GM23338 (cell line): ENCODE data around the gene FANCC. TPM values are rescaled to one million over a fixed set of nuclear protein-coding genes. Genes with fewer than 3 reads are reported as not detected.

Experiments
- ATAC-seq: fragments of 200-7000 bp; cut with Tn5 transposase; 3 replicates; pipeline ENCODE4 v1.9.1; 2020
- DNase-seq: peaks from one replicate; pipeline ENCODE4 v3.0.0-alpha.2; 2015; ENCODE audit warnings: low spot score
- H2AFZ ChIP-seq: fragments of 200-600 bp; sonication (generic); 2 replicates; pipeline ENCODE4 v1.8.0; 2016; ENCODE audit warnings: antibody characterized with exemption, mild to moderate bottlenecking, moderate library complexity
- H3F3A ChIP-seq: fragments of 200-600 bp; sonication (generic); replicated peaks from 2 replicates; pipeline ENCODE4 v1.8.0; 2017; ENCODE audit warnings: antibody characterized with exemption, mixed run types, low read depth
- H3K27ac ChIP-seq: fragments of 200-600 bp; sonication (generic); 2 replicates; pipeline ENCODE4 v1.6.1; 2016; ENCODE audit warnings: low read depth
- H3K27me3 ChIP-seq: fragments of 200-600 bp; sonication (generic); 2 replicates; pipeline ENCODE4 v1.8.0; 2016; ENCODE audit warnings: mild to moderate bottlenecking, mixed run types, moderate library complexity; ENCODE audit not compliant: insufficient read depth
- H3K36me3 ChIP-seq: fragments of 200-600 bp; sonication (generic); 2 replicates; pipeline ENCODE4 v1.8.0; 2016; ENCODE audit warnings: mild to moderate bottlenecking; ENCODE audit not compliant: insufficient read depth
- H3K4me1 ChIP-seq: fragments of 200-600 bp; sonication (generic); 2 replicates; pipeline ENCODE4 v1.8.0; 2016; ENCODE audit warnings: mild to moderate bottlenecking, moderate library complexity; ENCODE audit not compliant: insufficient read depth
- H3K4me2 ChIP-seq: fragments of 200-600 bp; sonication (generic); 2 replicates; pipeline ENCODE4 v1.7.1; 2017; ENCODE audit warnings: mixed run types
- H3K4me3 ChIP-seq: fragments of 200-600 bp; sonication (generic); 2 replicates; pipeline ENCODE4 v1.6.1; 2016; ENCODE audit warnings: mixed run types
- H3K79me2 ChIP-seq: fragments of 200-600 bp; sonication (generic); replicated peaks from 2 replicates; pipeline ENCODE4 v1.8.0; 2017; ENCODE audit warnings: mild to moderate bottlenecking; ENCODE audit not compliant: insufficient read depth
- H3K9me2 ChIP-seq: fragments of 200-600 bp; sonication (generic); 2 replicates; pipeline ENCODE4 v1.8.0; 2017; ENCODE audit not compliant: insufficient read depth
- H4K20me1 ChIP-seq: fragments of 200-600 bp; sonication (generic); replicated peaks from 2 replicates; pipeline ENCODE4 v1.8.0; 2017; ENCODE audit warnings: mild to moderate bottlenecking; ENCODE audit not compliant: insufficient read depth
- H3K27ac Mint-ChIP-seq: 2 replicates; pipeline ENCODE4 v1.8.0; 2020; ENCODE audit warnings: inconsistent platforms, mild to moderate bottlenecking, moderate library complexity, mixed read lengths
- H3K27me3 Mint-ChIP-seq: 3 replicates; pipeline ENCODE4 v1.8.0; 2022; ENCODE audit warnings: low read depth, mild to moderate bottlenecking, moderate library complexity, mixed read lengths, inconsistent platforms; ENCODE audit not compliant: insufficient read depth, poor library complexity
- H3K36me3 Mint-ChIP-seq: 3 replicates; pipeline ENCODE4 v1.8.0; 2021; ENCODE audit warnings: low read depth, mild to moderate bottlenecking, inconsistent platforms, moderate library complexity, mixed read lengths
- H3K4me1 Mint-ChIP-seq: 3 replicates; pipeline ENCODE4 v1.8.0; 2020; ENCODE audit warnings: mild to moderate bottlenecking, inconsistent platforms, mixed read lengths
- H3K4me3 Mint-ChIP-seq: 3 replicates; pipeline ENCODE4 v1.8.0; 2021; ENCODE audit warnings: moderate library complexity, mild to moderate bottlenecking, inconsistent platforms, mixed read lengths
- H3K9me3 Mint-ChIP-seq: 3 replicates; pipeline ENCODE4 v1.8.0; 2020; ENCODE audit warnings: moderate library complexity, mild to moderate bottlenecking, inconsistent platforms, mixed read lengths
- CREB1 ChIP-seq: fragments of 250-450 bp; sonication (Bioruptor Pico); IDR thresholded peaks from 2 replicates; pipeline ENCODE4 v1.5.0; 2020; ENCODE audit warnings: low read depth, mild to moderate bottlenecking, moderate library complexity
- CTCF ChIP-seq, 2 experiments: fragments of 200-600 bp in 1 of 2; sonication (generic) in 1 of 2; conservative IDR thresholded peaks; 2 replicates each; pipeline versions ENCODE4 v1.5.1 to v1.6.1; 2016 to 2017; ENCODE audit warnings: antibody characterized with exemption in 2 of 2, low read depth in 2 of 2, mild to moderate bottlenecking in 2 of 2, moderate library complexity in 1 of 2
- ETS1 ChIP-seq: IDR thresholded peaks from 2 replicates; pipeline ENCODE4 v1.6.1; 2016; ENCODE audit warnings: antibody characterized with exemption
- EZH2 ChIP-seq: fragments of 200-600 bp; sonication (generic); IDR thresholded peaks from one replicate; pipeline ENCODE4 v1.8.0; 2017; ENCODE audit warnings: antibody characterized with exemption, mild to moderate bottlenecking, low read depth; ENCODE audit not compliant: unreplicated experiment
- EZH2phosphoT487 ChIP-seq: fragments of 200-600 bp; sonication (generic); IDR thresholded peaks from one replicate; pipeline ENCODE4 v1.8.1; 2018; ENCODE audit warnings: antibody characterized with exemption; ENCODE audit not compliant: unreplicated experiment
- JUNB ChIP-seq: IDR thresholded peaks from one replicate; pipeline ENCODE4 v1.6.1; 2016; ENCODE audit warnings: antibody characterized with exemption; ENCODE audit not compliant: unreplicated experiment
- NANOG ChIP-seq: IDR thresholded peaks from 2 replicates; pipeline ENCODE4 v1.6.1; 2016; ENCODE audit warnings: antibody characterized with exemption, borderline replicate concordance
- POLR2AphosphoS5 ChIP-seq: IDR thresholded peaks from 2 replicates; pipeline ENCODE4 v1.6.1; 2016; ENCODE audit warnings: antibody characterized with exemption, low read depth
- REST ChIP-seq: IDR thresholded peaks from one replicate; pipeline ENCODE4 v1.6.1; 2018; ENCODE audit warnings: antibody characterized with exemption; ENCODE audit not compliant: unreplicated experiment
- STAT1 ChIP-seq: IDR thresholded peaks from one replicate; pipeline ENCODE4 v1.6.1; 2016; ENCODE audit warnings: antibody characterized with exemption; ENCODE audit not compliant: unreplicated experiment
- ZNF114 ChIP-seq: fragments of 250-450 bp; sonication (Bioruptor Pico); IDR thresholded peaks from 2 replicates; pipeline ENCODE4 v1.5.0; 2020; ENCODE audit warnings: mild to moderate bottlenecking, moderate library complexity
- ZNF331 ChIP-seq: fragments of 250-450 bp; sonication (Bioruptor Pico); IDR thresholded peaks from 2 replicates; pipeline ENCODE4 v1.5.0; 2020; ENCODE audit warnings: low read depth, mild to moderate bottlenecking, moderate library complexity
- ZNF462 ChIP-seq: fragments of 250-450 bp; sonication (Bioruptor Pico); IDR thresholded peaks from 2 replicates; pipeline ENCODE4 v1.5.0; 2020; ENCODE audit warnings: mild to moderate bottlenecking, moderate library complexity
- polyA plus RNA-seq: library from polyadenylated mRNA; unstranded; fragments of >200 nt; fragmentation: Nextera tagmentation; extraction: Ambion mirVana; gene quantifications from 2 replicates; pipeline ENCODE4 v1.2.1, GENCODE V29; 2016
- total RNA-seq: library from RNA; depleted of rRNA; stranded (reverse); fragments of >200 nt; shearing (Covaris generic); gene quantifications from 2 replicates; pipeline ENCODE4 v1.2.3, GENCODE V29; 2014

Gene FANCC
- total and polyA plus RNA-seq, 2 experiments from 2014 or later: 7.8 to 18.1 TPM

GRCh38 chr9:95129476-95130291 lies 187.8 kb downstream of the FANCC start (continued):
- TF ChIP-seq ZNF462 (CRISPR knock-in tag): no peak
- no peak for TF ChIP-seq CTCF (conservative IDR thresholded peaks at IDR 0.05; ENCODE audit: low read depth in 2 of 2)

GRCh38 chr9:95128177-95128524 lies 189.4 kb downstream of the FANCC start:
- H3K4me1 Mint-ChIP-seq: peaks cover 72% of the 10 kb centered on the region
- H3K4me1 ChIP-seq: peaks cover 42% of the 10 kb centered on the region
- TF ChIP-seq EZH2phosphoT487 (no peak), ZNF331 (CRISPR knock-in tag) (no peak), EZH2 (no peak), JUNB (no peak), STAT1 (no peak), CREB1 (CRISPR knock-in tag) (no peak), NANOG (no peak), REST (no peak), ETS1 (no peak), POLR2AphosphoS5 (no peak), ZNF114 (CRISPR knock-in tag) (no peak)

More at GRCh38 chr9:95128177-95128524, 189.4 kb downstream of the FANCC start:
- ATAC-seq: no peak
- H3F3A ChIP-seq: no peaks in the 10 kb centered on the region
- Mint-ChIP-seq H3K27me3 (peaks cover 4% of the 10 kb centered on the region), H3K27ac (no peak overlapping the region), H3K36me3 (no peaks in the 10 kb centered on the region), H3K4me3 (no peak overlapping the region), H3K9me3 (no peaks in the 10 kb centered on the region)
- H3K27me3 ChIP-seq: no peaks in the 10 kb centered on the region
- H2AFZ ChIP-seq: no peak overlapping the region
- H3K4me2 ChIP-seq: no peak overlapping the region
- H3K9me2 ChIP-seq: no peaks in the 10 kb centered on the region
- no peaks in the 10 kb centered on the region for H3K36me3 ChIP-seq
- H3K27ac ChIP-seq: no peak overlapping the region
- no peaks in the 10 kb centered on the region for H3K79me2 ChIP-seq
- H3K4me3 ChIP-seq: no peak overlapping the region
- H4K20me1 ChIP-seq: no peaks in the 10 kb centered on the region
- no peak for DNase-seq
